Activated CD4-positive, CD25-positive, alpha-beta regulatory T cell (primary cell): ENCODE data around the gene SLC38A3.

Experiments
- DNase-seq, 4 experiments: peaks; one replicate each; lab custom pipeline; 2025; lab: John Stamatoyannopoulos, UW

SLC38A3 gene

GRCh38 chr3:50269460-50269859 is 64.4 kb downstream of the SLC38A3 start:
- DNase-seq, result no peak

GRCh38 chr3:50269977-50270413 is 64.9 kb downstream of the SLC38A3 start:
- DNase-seq, result no peak

- no peak for DNase-seq
Observed at GRCh38 chr3:50270422-50271224, 65.6 kb downstream of the SLC38A3 start.
